Fibroblast of skin of right biceps (primary cell): ENCODE results near the gene RAB40A.
"Not testable (repeated sequence)": the region's sequence is repeated elsewhere in the genome, so short reads cannot be mapped to it uniquely, and the experiment has no call there.

ENCODE experiments used
- DNase-seq: peaks from one replicate; pipeline ENCODE4 v3.0.0-alpha.2; 2013

Gene RAB40A

GRCh38 chrX:103520386-103520785, 1.1 kb upstream of the RAB40A start:
- peak; percentile 89 for DNase-seq

GRCh38 chrX:103518571-103518970, 718 bp downstream of the RAB40A start:
- DNase-seq = no peak

- DNase-seq = peak; percentile 63
These were observed 2.0 kb downstream of the RAB40A start for GRCh38 chrX:103517246-103517645.

- peak; percentile 15 for DNase-seq
These were observed 5.7 kb downstream of the RAB40A start for GRCh38 chrX:103513476-103514108.

GRCh38 chrX:103513067-103513466, 6.2 kb downstream of the RAB40A start:
- no peak for DNase-seq

- no peak for DNase-seq
These were observed 9.3 kb downstream of the RAB40A start for GRCh38 chrX:103510031-103510430.

GRCh38 chrX:103503853-103504207, 15.5 kb downstream of the RAB40A start:
- no peak for DNase-seq

- peak; percentile 71 for DNase-seq
These were observed 16.0 kb downstream of the RAB40A start for GRCh38 chrX:103503163-103503852.

- DNase-seq = no peak
These were observed 20.5 kb downstream of the RAB40A start for GRCh38 chrX:103498786-103499185.

- peak; percentile 63 for DNase-seq
These were observed 23.5 kb downstream of the RAB40A start for GRCh38 chrX:103495786-103496185.

GRCh38 chrX:103493578-103493977, 25.7 kb downstream of the RAB40A start:
- not testable (repeated sequence) for DNase-seq

GRCh38 chrX:103489733-103490132, 29.6 kb downstream of the RAB40A start:
- peak; percentile 27 for DNase-seq

GRCh38 chrX:103488794-103489193, 30.5 kb downstream of the RAB40A start:
- no peak for DNase-seq

GRCh38 chrX:103488332-103488731, 31.0 kb downstream of the RAB40A start:
- DNase-seq = peak; percentile 5

GRCh38 chrX:103483720-103484119, 35.6 kb downstream of the RAB40A start:
- DNase-seq = no peak

- no peak for DNase-seq
These were observed 38.8 kb downstream of the RAB40A start for GRCh38 chrX:103480526-103480925.

- no peak for DNase-seq
These were observed 41.8 kb downstream of the RAB40A start for GRCh38 chrX:103477496-103477895.

- DNase-seq = no peak
These were observed 43.9 kb downstream of the RAB40A start for GRCh38 chrX:103475381-103475780.

- DNase-seq = not testable (repeated sequence)
These were observed 49.3 kb downstream of the RAB40A start for GRCh38 chrX:103469977-103470376.

- no peak for DNase-seq
These were observed 51.4 kb downstream of the RAB40A start for GRCh38 chrX:103467887-103468286.

- peak; percentile 20 for DNase-seq
These were observed 52.1 kb downstream of the RAB40A start for GRCh38 chrX:103467156-103467555.

GRCh38 chrX:103464774-103465117, 54.5 kb downstream of the RAB40A start:
- DNase-seq = peak; percentile 64

- DNase-seq = peak; percentile 31
These were observed 55.1 kb downstream of the RAB40A start for GRCh38 chrX:103464072-103464773.

GRCh38 chrX:103461156-103461555, 58.1 kb downstream of the RAB40A start:
- peak; percentile 18 for DNase-seq
